ENCODE results near the gene LHX3. TPM values are rescaled to one million over a fixed set of nuclear protein-coding genes. Genes with fewer than 3 reads are reported as not detected.

LHX3 gene
- polyA plus RNA-seq, 1 of the 3 experiments (the other 2 are of a cell fraction): not detected

DNA sequence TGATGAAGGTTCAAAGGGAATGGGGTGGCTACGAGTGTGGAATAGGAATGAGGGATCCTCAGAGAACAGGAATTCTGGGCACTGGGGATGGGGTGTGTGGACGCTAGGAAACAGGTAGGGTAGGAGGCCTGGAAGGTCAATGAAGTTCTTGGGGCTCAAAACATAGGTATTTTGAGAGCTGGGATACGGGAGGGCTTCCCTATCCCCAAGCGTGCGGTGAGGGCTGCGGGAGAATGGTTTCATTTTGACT lies 40.0 kb upstream of the LHX3 start (continued):
- TF ChIP-seq, protein P1, sequence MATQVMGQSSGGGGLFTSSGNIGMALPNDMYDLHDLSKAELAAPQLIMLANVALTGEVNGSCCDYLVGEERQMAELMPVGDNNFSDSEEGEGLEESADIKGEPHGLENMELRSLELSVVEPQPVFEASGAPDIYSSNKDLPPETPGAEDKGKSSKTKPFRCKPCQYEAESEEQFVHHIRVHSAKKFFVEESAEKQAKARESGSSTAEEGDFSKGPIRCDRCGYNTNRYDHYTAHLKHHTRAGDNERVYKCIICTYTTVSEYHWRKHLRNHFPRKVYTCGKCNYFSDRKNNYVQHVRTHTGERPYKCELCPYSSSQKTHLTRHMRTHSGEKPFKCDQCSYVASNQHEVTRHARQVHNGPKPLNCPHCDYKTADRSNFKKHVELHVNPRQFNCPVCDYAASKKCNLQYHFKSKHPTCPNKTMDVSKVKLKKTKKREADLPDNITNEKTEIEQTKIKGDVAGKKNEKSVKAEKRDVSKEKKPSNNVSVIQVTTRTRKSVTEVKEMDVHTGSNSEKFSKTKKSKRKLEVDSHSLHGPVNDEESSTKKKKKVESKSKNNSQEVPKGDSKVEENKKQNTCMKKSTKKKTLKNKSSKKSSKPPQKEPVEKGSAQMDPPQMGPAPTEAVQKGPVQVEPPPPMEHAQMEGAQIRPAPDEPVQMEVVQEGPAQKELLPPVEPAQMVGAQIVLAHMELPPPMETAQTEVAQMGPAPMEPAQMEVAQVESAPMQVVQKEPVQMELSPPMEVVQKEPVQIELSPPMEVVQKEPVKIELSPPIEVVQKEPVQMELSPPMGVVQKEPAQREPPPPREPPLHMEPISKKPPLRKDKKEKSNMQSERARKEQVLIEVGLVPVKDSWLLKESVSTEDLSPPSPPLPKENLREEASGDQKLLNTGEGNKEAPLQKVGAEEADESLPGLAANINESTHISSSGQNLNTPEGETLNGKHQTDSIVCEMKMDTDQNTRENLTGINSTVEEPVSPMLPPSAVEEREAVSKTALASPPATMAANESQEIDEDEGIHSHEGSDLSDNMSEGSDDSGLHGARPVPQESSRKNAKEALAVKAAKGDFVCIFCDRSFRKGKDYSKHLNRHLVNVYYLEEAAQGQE (IDR thresholded peaks at IDR 0.05; ENCODE audit: low read depth, low read length): no peak

DNA sequence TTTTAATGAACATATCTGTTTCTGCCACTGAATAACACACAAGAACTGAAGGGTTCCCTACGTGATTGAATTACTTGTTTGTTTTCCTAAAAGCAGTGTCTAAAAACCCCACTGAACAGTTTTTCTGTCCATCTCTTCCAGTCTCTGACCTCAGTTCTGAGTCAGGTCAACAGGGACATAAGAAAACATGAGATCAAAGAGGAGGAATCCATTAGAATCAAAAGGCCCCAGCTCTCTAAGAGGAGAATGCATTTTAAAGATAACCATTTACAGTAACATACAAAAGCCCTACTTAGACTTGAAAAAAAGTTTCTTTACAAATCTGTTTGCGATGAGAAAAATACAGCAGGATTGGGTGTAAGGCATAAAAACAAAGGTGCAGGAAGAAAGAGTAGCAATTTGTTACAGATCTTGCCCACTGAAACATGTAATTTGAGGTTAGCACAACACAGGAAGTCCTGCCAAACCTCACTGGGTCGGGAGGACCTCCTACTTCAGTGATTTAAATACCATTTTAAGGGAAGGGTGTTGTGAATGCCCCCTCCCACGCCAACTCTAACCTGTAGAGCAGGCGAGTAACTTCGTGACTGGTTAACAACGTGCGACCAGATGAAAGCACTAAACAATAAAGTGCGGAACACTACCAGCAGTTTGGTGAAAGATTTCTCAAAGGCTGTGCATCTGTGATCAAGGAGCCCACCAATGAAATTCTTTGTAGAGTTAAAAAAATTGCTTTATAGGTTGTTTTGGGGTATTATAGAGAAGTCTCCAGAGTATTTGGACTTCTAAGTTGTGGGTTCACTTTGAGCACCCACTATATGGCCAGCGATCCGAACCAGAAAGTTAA lies 39.4 kb upstream of the LHX3 start:
- 62% methylated on average over 11 of the region's 11 CpGs for WGBS (ENCODE audit: low lambda C conversion rate)
- no peak overlapping the region for H2AFZ ChIP-seq (ENCODE audit: low read depth)

DNA sequence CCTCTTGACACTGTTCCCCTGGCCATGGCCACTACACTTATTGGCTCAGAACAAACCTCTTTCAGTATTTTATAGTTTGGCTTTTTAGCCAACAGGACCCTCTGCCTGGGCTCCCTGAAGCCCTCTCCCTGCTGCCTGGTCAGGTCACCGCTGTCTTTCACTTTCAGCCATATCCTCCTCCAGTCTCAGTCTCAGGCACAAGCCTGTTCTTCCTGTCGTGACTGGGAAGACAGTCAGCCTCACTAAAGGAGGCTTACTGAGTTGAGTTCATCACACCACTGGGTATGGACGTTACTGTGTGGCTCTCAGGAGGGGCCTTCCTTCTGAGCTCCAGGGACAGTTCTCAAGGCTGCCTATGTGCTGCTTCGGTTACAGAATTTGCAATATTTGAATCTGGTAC lies 38.7 kb upstream of the LHX3 start:
- Histone ChIP-seq H3K9me2 (no peaks in the 10 kb centered on the region), H3K4me1 (ENCODE audit: control insufficient read depth in 1 of 2, insufficient read depth in 2 of 2, low read depth in 1 of 2, low read length in 1 of 2) (peaks cover 8 to 29% of the 10 kb centered on the region in 2 experiments; a peak in 3 of 4 replicates), H3K4me3 (ENCODE audit: low read depth in 2 of 2, low read length in 1 of 2) (no peak overlapping the region), H3K9ac (no peak overlapping the region), H2AFZ (ENCODE audit: low read depth) (no peak overlapping the region), H3K9me3 (no peaks in the 10 kb centered on the region), H3K27ac (ENCODE audit: low read depth in 2 of 2, low read length in 1 of 2) (no peak overlapping the region), H3K27me3 (ENCODE audit: insufficient read depth) (no peaks in the 10 kb centered on the region), H4K20me1 (ENCODE audit: insufficient read depth) (peaks cover 57% of the 10 kb centered on the region), H3K79me2 (ENCODE audit: insufficient read depth) (peaks cover 44% of the 10 kb centered on the region), H3K36me3 (replicated peaks in 1 of 2; ENCODE audit: control insufficient read depth in 1 of 2, insufficient read depth in 2 of 2, low read length in 1 of 2) (peaks cover 0 to 4% of the 10 kb centered on the region in 2 experiments), H3K4me2 (peak overlapping the region; percentile 95; the same call in 1 of the 2 replicates), H3F3A (replicated peaks; ENCODE audit: insufficient read depth) (peaks cover 4% of the 10 kb centered on the region)
- ChIA-PET POLR2A (no interaction called here), CTCF (interaction anchor here (1.0 to 5.0 kb wide), 4 partner anchors 17 to 73 kb away, joined by 3 to 35 read pairs (median 3); no protein-coding TSS in a partner anchor)
- 89% methylated on average over 4 of the region's 4 CpGs for WGBS (ENCODE audit: low lambda C conversion rate)
- no peak for DNase-seq
- TF ChIP-seq, protein P2, sequence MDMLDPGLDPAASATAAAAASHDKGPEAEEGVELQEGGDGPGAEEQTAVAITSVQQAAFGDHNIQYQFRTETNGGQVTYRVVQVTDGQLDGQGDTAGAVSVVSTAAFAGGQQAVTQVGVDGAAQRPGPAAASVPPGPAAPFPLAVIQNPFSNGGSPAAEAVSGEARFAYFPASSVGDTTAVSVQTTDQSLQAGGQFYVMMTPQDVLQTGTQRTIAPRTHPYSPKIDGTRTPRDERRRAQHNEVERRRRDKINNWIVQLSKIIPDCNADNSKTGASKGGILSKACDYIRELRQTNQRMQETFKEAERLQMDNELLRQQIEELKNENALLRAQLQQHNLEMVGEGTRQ (IDR thresholded peaks at IDR 0.05; ENCODE audit: borderline replicate concordance, low read depth, low read length): no peak
- TF ChIP-seq TAF1 (IDR thresholded peaks at IDR 0.05; ENCODE audit: borderline replicate concordance, low read depth, low read length) (no peak), ELF1 (IDR thresholded peaks at IDR 0.05) (no peak), GABPA (IDR thresholded peaks at IDR 0.05; ENCODE audit: low read depth) (no peak), SIN3A (IDR thresholded peaks at IDR 0.05; ENCODE audit: borderline replicate concordance, low read depth, low read length) (no peak), EP300 (IDR thresholded peaks at IDR 0.05; ENCODE audit: borderline replicate concordance in 1 of 2, low read depth in 1 of 2, low read length in 1 of 2) (no peak), MEF2A (IDR thresholded peaks at IDR 0.05; ENCODE audit: borderline replicate concordance, low read depth) (no peak), GATA2 (CRISPR knock-in tag; IDR thresholded peaks at IDR 0.05) (no peak), JUND (IDR thresholded peaks at IDR 0.05) (no peak), RXRA (IDR thresholded peaks at IDR 0.05; ENCODE audit: borderline replicate concordance, low read depth) (no peak), RAD21 (IDR thresholded peaks at IDR 0.05; ENCODE audit: low read length) (no peak)
- TF ChIP-seq, protein P3, sequence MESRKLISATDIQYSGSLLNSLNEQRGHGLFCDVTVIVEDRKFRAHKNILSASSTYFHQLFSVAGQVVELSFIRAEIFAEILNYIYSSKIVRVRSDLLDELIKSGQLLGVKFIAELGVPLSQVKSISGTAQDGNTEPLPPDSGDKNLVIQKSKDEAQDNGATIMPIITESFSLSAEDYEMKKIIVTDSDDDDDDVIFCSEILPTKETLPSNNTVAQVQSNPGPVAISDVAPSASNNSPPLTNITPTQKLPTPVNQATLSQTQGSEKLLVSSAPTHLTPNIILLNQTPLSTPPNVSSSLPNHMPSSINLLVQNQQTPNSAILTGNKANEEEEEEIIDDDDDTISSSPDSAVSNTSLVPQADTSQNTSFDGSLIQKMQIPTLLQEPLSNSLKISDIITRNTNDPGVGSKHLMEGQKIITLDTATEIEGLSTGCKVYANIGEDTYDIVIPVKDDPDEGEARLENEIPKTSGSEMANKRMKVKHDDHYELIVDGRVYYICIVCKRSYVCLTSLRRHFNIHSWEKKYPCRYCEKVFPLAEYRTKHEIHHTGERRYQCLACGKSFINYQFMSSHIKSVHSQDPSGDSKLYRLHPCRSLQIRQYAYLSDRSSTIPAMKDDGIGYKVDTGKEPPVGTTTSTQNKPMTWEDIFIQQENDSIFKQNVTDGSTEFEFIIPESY (IDR thresholded peaks at IDR 0.05; ENCODE audit: borderline replicate concordance, low read depth): no peak
- TF ChIP-seq, protein P4, sequence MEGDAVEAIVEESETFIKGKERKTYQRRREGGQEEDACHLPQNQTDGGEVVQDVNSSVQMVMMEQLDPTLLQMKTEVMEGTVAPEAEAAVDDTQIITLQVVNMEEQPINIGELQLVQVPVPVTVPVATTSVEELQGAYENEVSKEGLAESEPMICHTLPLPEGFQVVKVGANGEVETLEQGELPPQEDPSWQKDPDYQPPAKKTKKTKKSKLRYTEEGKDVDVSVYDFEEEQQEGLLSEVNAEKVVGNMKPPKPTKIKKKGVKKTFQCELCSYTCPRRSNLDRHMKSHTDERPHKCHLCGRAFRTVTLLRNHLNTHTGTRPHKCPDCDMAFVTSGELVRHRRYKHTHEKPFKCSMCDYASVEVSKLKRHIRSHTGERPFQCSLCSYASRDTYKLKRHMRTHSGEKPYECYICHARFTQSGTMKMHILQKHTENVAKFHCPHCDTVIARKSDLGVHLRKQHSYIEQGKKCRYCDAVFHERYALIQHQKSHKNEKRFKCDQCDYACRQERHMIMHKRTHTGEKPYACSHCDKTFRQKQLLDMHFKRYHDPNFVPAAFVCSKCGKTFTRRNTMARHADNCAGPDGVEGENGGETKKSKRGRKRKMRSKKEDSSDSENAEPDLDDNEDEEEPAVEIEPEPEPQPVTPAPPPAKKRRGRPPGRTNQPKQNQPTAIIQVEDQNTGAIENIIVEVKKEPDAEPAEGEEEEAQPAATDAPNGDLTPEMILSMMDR (IDR thresholded peaks at IDR 0.05): no peak

More for the DNA sequence above, 39.4 kb upstream of the LHX3 start:
- CTCF ChIA-PET: interaction anchor here (1.0 to 5.0 kb wide), 4 partner anchors 18 to 74 kb away, joined by 3 to 35 read pairs (median 5); no protein-coding TSS in a partner anchor
- Histone ChIP-seq H3K27me3 (ENCODE audit: insufficient read depth) (no peaks in the 10 kb centered on the region), H3K4me3 (ENCODE audit: low read depth in 2 of 2, low read length in 1 of 2) (peak overlapping the region; percentile 70 to 86), H3K9ac (peak overlapping the region; percentile 65), H3K4me1 (ENCODE audit: control insufficient read depth in 1 of 2, insufficient read depth in 2 of 2, low read depth in 1 of 2, low read length in 1 of 2) (peaks cover 8 to 32% of the 10 kb centered on the region in 2 experiments; a peak in 3 of 4 replicates), H3K27ac (ENCODE audit: low read depth in 2 of 2, low read length in 1 of 2) (no peak overlapping the region), H3K4me2 (peak overlapping the region; percentile 95), H3K36me3 (replicated peaks in 1 of 2; ENCODE audit: control insufficient read depth in 1 of 2, insufficient read depth in 2 of 2, low read length in 1 of 2) (peaks cover 0 to 4% of the 10 kb centered on the region in 2 experiments), H3K9me2 (no peaks in the 10 kb centered on the region), H3F3A (replicated peaks; ENCODE audit: insufficient read depth) (peaks cover 4% of the 10 kb centered on the region), H4K20me1 (ENCODE audit: insufficient read depth) (peaks cover 51% of the 10 kb centered on the region), H3K79me2 (ENCODE audit: insufficient read depth) (peaks cover 44% of the 10 kb centered on the region), H3K9me3 (no peaks in the 10 kb centered on the region)
- TF ChIP-seq NFIC (IDR thresholded peaks at IDR 0.05; ENCODE audit: borderline replicate concordance): no peak
- TF ChIP-seq TEAD4 (IDR thresholded peaks at IDR 0.05; ENCODE audit: borderline replicate concordance, insufficient read depth): no peak
- TF ChIP-seq FOXM1 (IDR thresholded peaks at IDR 0.05; ENCODE audit: low read depth): no peak
- TF ChIP-seq RFX5 (IDR thresholded peaks at IDR 0.05; ENCODE audit: low read length): no peak
- DNase-seq: no peak
- POLR2A ChIA-PET: no interaction called here
